IPS-20b (cell line): ENCODE measurements around the gene NPIPA1.
"Not testable (repeated sequence)": the region's sequence is repeated elsewhere in the genome, so short reads cannot be mapped to it uniquely, and the experiment has no call there.

Experiments
- H3K27ac ChIP-seq: one replicate; pipeline ENCODE4 v1.5.1; 2013; ENCODE audit warnings: low read length
- H3K27me3 ChIP-seq: 2 replicates; pipeline ENCODE4 v1.6.1; 2013; ENCODE audit warnings: mild to moderate bottlenecking, low read length, inconsistent platforms; ENCODE audit not compliant: insufficient read depth
- H3K36me3 ChIP-seq: 2 replicates; pipeline ENCODE4 v1.6.1; 2013; ENCODE audit warnings: low read depth, mild to moderate bottlenecking, inconsistent platforms, low read length, moderate library complexity; ENCODE audit not compliant: insufficient read depth
- H3K4me1 ChIP-seq: 2 replicates; pipeline ENCODE4 v1.6.1; 2013; ENCODE audit warnings: mild to moderate bottlenecking, control low read depth, inconsistent platforms, low read length, moderate library complexity; ENCODE audit not compliant: insufficient read depth
- H3K4me3 ChIP-seq: 2 replicates; pipeline ENCODE4 v1.5.1; 2013; ENCODE audit warnings: mild to moderate bottlenecking, low read length, inconsistent platforms
- H3K9ac ChIP-seq: 2 replicates; pipeline ENCODE4 v1.6.1; 2013; ENCODE audit warnings: low read depth, mild to moderate bottlenecking, inconsistent platforms, low read length, moderate library complexity
- H3K9me3 ChIP-seq: 2 replicates; pipeline ENCODE4 v1.6.1; 2013; ENCODE audit warnings: mild to moderate bottlenecking, low read depth, low read length, inconsistent platforms; ENCODE audit not compliant: insufficient read depth

The NPIPA1 gene

GRCh38 chr16:14989291-14990281, 52.3 kb downstream of the NPIPA1 start:
- H3K9ac ChIP-seq, H3K4me1 ChIP-seq, H3K27me3 ChIP-seq, H3K36me3 ChIP-seq, H3K4me3 ChIP-seq, H3K27ac ChIP-seq, H3K9me3 ChIP-seq: not testable (repeated sequence)

GRCh38 chr16:14993277-14994151, 56.3 kb downstream of the NPIPA1 start:
- H3K27ac ChIP-seq, H3K36me3 ChIP-seq, H3K9ac ChIP-seq, H3K9me3 ChIP-seq, H3K4me3 ChIP-seq, H3K4me1 ChIP-seq, H3K27me3 ChIP-seq: not testable (repeated sequence)

DNA sequence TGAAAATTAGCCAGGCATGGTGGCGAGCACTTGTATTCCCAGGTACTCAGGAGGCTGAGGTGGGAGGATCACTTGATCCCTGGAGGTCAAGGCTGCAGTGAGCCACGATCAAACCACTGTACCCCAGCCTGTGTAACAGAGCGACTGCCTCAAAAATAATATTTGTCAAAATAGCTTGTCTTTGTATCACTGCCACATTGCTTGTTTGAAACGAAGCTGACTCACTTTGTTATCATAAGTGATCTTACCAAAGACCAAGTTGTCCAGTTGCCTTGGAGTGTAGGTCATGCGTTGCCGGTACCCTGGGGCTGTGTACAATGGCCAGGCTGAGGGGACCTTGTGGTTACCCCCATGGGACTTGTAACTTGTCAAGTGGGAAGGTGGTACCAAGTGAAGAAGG, 59.5 kb downstream of the NPIPA1 start:
- H3K27me3 ChIP-seq, H3K4me1 ChIP-seq, H3K9me3 ChIP-seq, H3K4me3 ChIP-seq, H3K27ac ChIP-seq, H3K9ac ChIP-seq: not testable (repeated sequence)
- peaks cover 17% of the 10 kb centered on the region for H3K36me3 ChIP-seq

DNA sequence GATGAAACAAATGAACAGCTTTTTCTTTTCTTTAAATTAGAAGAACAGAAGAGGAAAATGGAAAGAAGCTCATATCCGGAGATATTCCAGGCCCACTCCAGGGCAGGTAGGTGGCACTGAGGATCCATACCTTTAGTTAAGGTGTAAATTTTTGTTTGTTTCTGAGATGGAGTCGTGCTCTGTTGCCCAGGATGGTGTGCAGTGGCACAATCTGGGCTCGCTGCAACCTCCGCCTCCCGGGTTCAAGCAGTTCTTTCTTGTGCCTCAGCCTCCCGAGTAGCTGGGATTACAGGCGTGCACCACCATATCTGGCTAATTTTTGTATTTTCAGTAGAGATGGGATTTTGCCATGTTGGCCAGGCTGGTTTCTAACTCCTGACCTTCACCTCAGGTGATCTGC, 61.1 kb downstream of the NPIPA1 start:
- H3K27ac ChIP-seq, H3K9me3 ChIP-seq, H3K4me1 ChIP-seq, H3K4me3 ChIP-seq, H3K27me3 ChIP-seq, H3K9ac ChIP-seq: not testable (repeated sequence)
- peaks cover 17% of the 10 kb centered on the region for H3K36me3 ChIP-seq

- H3K27ac ChIP-seq, H3K9ac ChIP-seq, H3K4me3 ChIP-seq, H3K4me1 ChIP-seq, H3K27me3 ChIP-seq, H3K9me3 ChIP-seq: not testable (repeated sequence)
- H3K36me3 ChIP-seq = peaks cover 20% of the 10 kb centered on the region
Measured at GRCh38 chr16:14999845-15000244, 62.6 kb downstream of the NPIPA1 start.
